AG04449 (cell line): Measurements from ENCODE around the gene BAZ1B.
"Not testable (repeated sequence)": the region's sequence is repeated elsewhere in the genome, so short reads cannot be mapped to it uniquely, and the experiment has no call there.

Experiments used
- CTCF ChIA-PET: fragments of 350-600 bp; formaldehyde crosslinking; extraction: SDS; loops from one replicate; lab custom pipeline; 2021; ENCODE audit warnings: antibody characterized with exemption; lab: Yijun Ruan, JAX
- POLR2A ChIA-PET: fragments of 400-600, 350-600 bp; formaldehyde crosslinking; extraction: SDS; loops from one replicate; lab custom pipeline; 2020; ENCODE audit warnings: antibody characterized with exemption, inconsistent platforms; lab: Yijun Ruan, JAX
- DNase-seq: peaks from one replicate; pipeline ENCODE4 v3.0.0-alpha.2; 2010; ENCODE audit warnings: low read depth, low spot score
- H3K4me3 ChIP-seq: 2 replicates; pipeline ENCODE4 v1.5.1; 2011; ENCODE audit warnings: low read depth, mild to moderate bottlenecking, control low read depth, low read length
- TF ChIP-seq, protein P1 (sequence below): IDR thresholded peaks from one replicate; pipeline ENCODE4 v1.5.1; 2011; ENCODE audit warnings: mild to moderate bottlenecking, moderate library complexity, low read length, control low read depth, inconsistent platforms; ENCODE audit not compliant: insufficient read depth; ENCODE audit errors: missing control alignments

The BAZ1B gene

DNA sequence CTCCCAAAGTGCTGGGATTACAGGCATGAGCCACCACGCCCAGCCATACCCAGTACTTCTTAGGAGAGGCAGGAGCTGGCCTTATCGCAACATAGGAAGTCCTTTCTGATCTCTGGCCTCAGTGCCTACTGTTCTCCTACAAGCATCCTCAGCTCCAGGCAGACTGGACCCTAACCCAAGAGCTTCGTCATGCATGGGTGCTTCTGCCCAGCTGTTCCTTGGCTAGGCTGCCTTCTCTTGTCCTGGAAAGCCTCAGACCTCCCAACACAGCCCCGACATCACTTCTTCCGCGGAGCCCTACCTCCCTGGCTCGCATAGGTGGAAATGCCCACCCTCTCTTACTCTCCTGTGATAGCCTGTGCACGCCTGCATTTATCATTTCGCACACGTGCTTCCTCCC is 19.6 kb upstream of the BAZ1B start:
- TF ChIP-seq, protein P1, sequence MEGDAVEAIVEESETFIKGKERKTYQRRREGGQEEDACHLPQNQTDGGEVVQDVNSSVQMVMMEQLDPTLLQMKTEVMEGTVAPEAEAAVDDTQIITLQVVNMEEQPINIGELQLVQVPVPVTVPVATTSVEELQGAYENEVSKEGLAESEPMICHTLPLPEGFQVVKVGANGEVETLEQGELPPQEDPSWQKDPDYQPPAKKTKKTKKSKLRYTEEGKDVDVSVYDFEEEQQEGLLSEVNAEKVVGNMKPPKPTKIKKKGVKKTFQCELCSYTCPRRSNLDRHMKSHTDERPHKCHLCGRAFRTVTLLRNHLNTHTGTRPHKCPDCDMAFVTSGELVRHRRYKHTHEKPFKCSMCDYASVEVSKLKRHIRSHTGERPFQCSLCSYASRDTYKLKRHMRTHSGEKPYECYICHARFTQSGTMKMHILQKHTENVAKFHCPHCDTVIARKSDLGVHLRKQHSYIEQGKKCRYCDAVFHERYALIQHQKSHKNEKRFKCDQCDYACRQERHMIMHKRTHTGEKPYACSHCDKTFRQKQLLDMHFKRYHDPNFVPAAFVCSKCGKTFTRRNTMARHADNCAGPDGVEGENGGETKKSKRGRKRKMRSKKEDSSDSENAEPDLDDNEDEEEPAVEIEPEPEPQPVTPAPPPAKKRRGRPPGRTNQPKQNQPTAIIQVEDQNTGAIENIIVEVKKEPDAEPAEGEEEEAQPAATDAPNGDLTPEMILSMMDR = no peak
- CTCF ChIA-PET = no interaction called here
- H3K4me3 ChIP-seq = no peak overlapping the region
- POLR2A ChIA-PET = no interaction called here
- no peak for DNase-seq

GRCh38 chr7:73539709-73540108 is 17.6 kb upstream of the BAZ1B start:
- TF ChIP-seq, protein P1 = no peak
- DNase-seq = no peak
- CTCF ChIA-PET = interaction anchor here (1.4 kb wide), 1 partner anchor 128 kb away, joined by 3 read pairs; the partner anchor contains the start of gene VPS37D
- no peak overlapping the region for H3K4me3 ChIP-seq
- POLR2A ChIA-PET = no interaction called here

GRCh38 chr7:73538510-73538909 is 16.4 kb upstream of the BAZ1B start:
- ChIA-PET CTCF (interaction anchor here (1.1 to 1.4 kb wide), 3 partner anchors 16 to 187 kb away, joined by 3 read pairs; partner anchors contain the start of genes BAZ1B and VPS37D), POLR2A (interaction anchor here (1.0 kb wide), 1 partner anchor 22 kb away, joined by 6 read pairs; no protein-coding TSS in a partner anchor)
- DNase-seq, H3K4me3 ChIP-seq: not testable (repeated sequence)

- no peak for DNase-seq
- TF ChIP-seq, protein P1 = no peak
- POLR2A ChIA-PET = interaction anchor here (1.1 kb wide), 1 partner anchor 15 kb away, joined by 5 read pairs; the partner anchor contains the start of gene BAZ1B
- CTCF ChIA-PET = no interaction called here
- H3K4me3 ChIP-seq = no peak overlapping the region
Observed at GRCh38 chr7:73537051-73537450, 15.0 kb upstream of the BAZ1B start.

DNA sequence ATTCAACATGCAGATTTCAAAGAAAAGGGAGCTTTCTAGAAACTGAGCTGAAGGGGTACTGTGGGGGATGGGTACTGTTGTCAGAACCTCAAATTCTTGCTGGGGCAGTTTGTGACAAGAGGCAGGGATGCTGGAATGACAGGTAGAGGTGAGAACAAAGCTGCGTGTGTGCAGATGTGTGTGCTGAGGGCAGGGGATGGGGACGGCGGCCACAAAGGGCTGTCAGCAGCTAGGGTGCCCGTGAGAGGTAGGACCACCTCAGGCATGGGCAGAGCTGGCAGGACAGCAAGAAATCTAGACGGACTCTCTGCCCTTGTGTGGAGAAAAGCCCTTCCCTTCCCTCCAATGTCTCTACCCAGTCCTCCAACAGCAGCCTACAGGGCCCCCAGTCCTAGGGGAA is 14.4 kb upstream of the BAZ1B start:
- CTCF ChIA-PET = no interaction called here
- H3K4me3 ChIP-seq = no peak overlapping the region
- DNase-seq = no peak
- POLR2A ChIA-PET = interaction anchor here (1.1 kb wide), 1 partner anchor 14 kb away, joined by 5 read pairs; the partner anchor contains the start of gene BAZ1B
- TF ChIP-seq, protein P1 = no peak

GRCh38 chr7:73535918-73536317 is 13.8 kb upstream of the BAZ1B start:
- POLR2A ChIA-PET = interaction anchor here (1.1 kb wide), 1 partner anchor 14 kb away, joined by 5 read pairs; the partner anchor contains the start of gene BAZ1B
- DNase-seq = not testable (repeated sequence)

GRCh38 chr7:73533742-73534141 is 11.6 kb upstream of the BAZ1B start:
- DNase-seq = no peak
- ChIA-PET CTCF (no interaction called here), POLR2A (no interaction called here)
- no peak overlapping the region for H3K4me3 ChIP-seq
- TF ChIP-seq, protein P1 = no peak

More at GRCh38 chr7:73535918-73536317, 13.8 kb upstream of the BAZ1B start:
- H3K4me3 ChIP-seq, CTCF ChIA-PET: not testable (repeated sequence)
